Naive thymus-derived CD4-positive, alpha-beta T cell (primary cell): ENCODE measurements around the gene ASTL. TPM values are rescaled to one million over a fixed set of nuclear protein-coding genes. Genes with fewer than 3 reads are reported as not detected.
A peak's percentile ranks its signal among the peaks of the same experiment; 100 is the strongest.

Source experiments
- ATAC-seq: fragments of 150-1000 bp; cut with Tn5 transposase; 2 replicates; pipeline ENCODE4 v1.10.0; 2021; ENCODE audit warnings: mild to moderate bottlenecking, moderate library complexity
- CTCF ChIA-PET: fragments of 350-600 bp; sonication (Branson Sonifier 250); formaldehyde crosslinking; loops from one replicate; lab custom pipeline; 2021; ENCODE audit warnings: antibody characterized with exemption; lab: Charles Lee
- POLR2A ChIA-PET: fragments of 350-600 bp; sonication (Branson Sonifier 250); formaldehyde crosslinking; loops from one replicate; lab custom pipeline; 2021; ENCODE audit warnings: antibody characterized with exemption, inconsistent platforms; lab: Charles Lee
- DNase-seq, 9 donors: peaks; one replicate each; pipeline versions ENCODE4 v3.0.0 to v3.0.0-alpha.2; 2020 to 2022; ENCODE audit warnings: mixed read lengths in 1 of 9
- H3K27ac ChIP-seq: one replicate; pipeline ENCODE4 v1.7.0; 2013; ENCODE audit warnings: mild to moderate bottlenecking, low read depth, low read length, moderate library complexity
- H3K27me3 ChIP-seq, 2 donors: one replicate each; pipeline ENCODE4 v1.7.0; 2013; ENCODE audit warnings: low read length in 2 of 2, mild to moderate bottlenecking in 2 of 2, moderate library complexity in 2 of 2; ENCODE audit not compliant: control insufficient read depth in 2 of 2, insufficient read depth in 2 of 2
- H3K36me3 ChIP-seq, 3 experiments: 1 replicate in 2 of 3; 2 replicates in 1 of 3; pipeline ENCODE4 v1.7.0; 2013; ENCODE audit warnings: low read length in 3 of 3, mild to moderate bottlenecking in 3 of 3, moderate library complexity in 1 of 3; ENCODE audit not compliant: insufficient read depth in 3 of 3, control insufficient read depth in 2 of 3
- H3K4me1 ChIP-seq, 2 donors: one replicate each; pipeline ENCODE4 v1.7.0; 2013; ENCODE audit warnings: low read length in 2 of 2, mild to moderate bottlenecking in 2 of 2, moderate library complexity in 1 of 2; ENCODE audit not compliant: control insufficient read depth in 2 of 2, insufficient read depth in 2 of 2
- H3K4me3 ChIP-seq: 2 replicates; pipeline ENCODE4 v1.7.0; 2013; ENCODE audit warnings: mild to moderate bottlenecking, low read length
- H3K9me3 ChIP-seq, 3 experiments: 1 replicate in 2 of 3; 2 replicates in 1 of 3; pipeline ENCODE4 v1.7.0; 2013; ENCODE audit warnings: low read length in 3 of 3; ENCODE audit not compliant: control insufficient read depth in 2 of 3
- H3K27ac Mint-ChIP-seq, 9 donors: one replicate each; pipeline ENCODE4 v1.8.0; 2020 to 2022; ENCODE audit warnings: mixed read lengths in 9 of 9, mild to moderate bottlenecking in 8 of 9, moderate library complexity in 5 of 9, inconsistent platforms in 2 of 9
- H3K27me3 Mint-ChIP-seq, 5 donors: one replicate each; pipeline ENCODE4 v1.8.0; 2021 to 2022; ENCODE audit warnings: mixed read lengths in 5 of 5, mild to moderate bottlenecking in 1 of 5
- H3K36me3 Mint-ChIP-seq, 5 donors: one replicate each; pipeline ENCODE4 v1.8.0; 2020 to 2022; ENCODE audit warnings: mixed read lengths in 5 of 5, mild to moderate bottlenecking in 3 of 5, inconsistent platforms in 1 of 5
- H3K4me1 Mint-ChIP-seq, 7 donors: one replicate each; pipeline ENCODE4 v1.8.0; 2020 to 2022; ENCODE audit warnings: mixed read lengths in 7 of 7, mild to moderate bottlenecking in 3 of 7, inconsistent platforms in 1 of 7
- H3K4me3 Mint-ChIP-seq, 10 donors: one replicate each; pipeline ENCODE4 v1.8.0; 2020 to 2022; ENCODE audit warnings: mild to moderate bottlenecking in 10 of 10, mixed read lengths in 10 of 10, moderate library complexity in 6 of 10, inconsistent platforms in 2 of 10
- H3K9me3 Mint-ChIP-seq, 11 donors: one replicate each; pipeline ENCODE4 v1.8.0; 2020 to 2022; ENCODE audit warnings: mixed read lengths in 11 of 11, mild to moderate bottlenecking in 4 of 11, inconsistent platforms in 1 of 11, moderate library complexity in 1 of 11
- intact Hi-C, 2 donors: fragments of 100-400 bp; cut with micrococcal nuclease; formaldehyde crosslinking; loops; one replicate each; pipeline ENCODE4 v1.15.1; 2023
- polyA plus RNA-seq, 2 donors: library from polyadenylated mRNA; unstranded; fragments of 300-500 nt; fragmentation: Illumina TruSeq; gene quantifications; one replicate each; pipeline ENCODE4 v1.2.3, GENCODE V29; 2021
- total RNA-seq, 6 experiments: library from RNA in 5 of 6; stranded (reverse) in 5 of 6; gene quantifications; 1 replicate in 5 of 6; 2 replicates in 1 of 6; pipeline ENCODE4 v1.2.3 and lab custom pipeline; 2021 to 2026

The ASTL gene
- total and polyA plus RNA-seq, 7 experiments from 2014 or later, result 0.19 to 7.5 (median 0.79) TPM; not detected in 1

GRCh38 chr2:96145036-96145847, 6.9 kb upstream of the ASTL start, which contains the start of gene DUSP2:
Gene DUSP2, minus strand, starts transcription at chr2:96145440. Its CDS starts 86 bp downstream, at chr2:96145354.
- Histone ChIP-seq H3K4me1 (peaks cover 50 to 52% of the 10 kb centered on the region in 2 donors), H3K9me3 (no peaks in the 10 kb centered on the region), H3K36me3 (peaks cover 0 to 14% (median 0%) of the 10 kb centered on the region in 3 experiments), H3K4me3 (peak within 1 kb of the TSS; percentile 69), H3K27ac (peak within 1 kb of the TSS; percentile 99), H3K27me3 (no peaks in the 10 kb centered on the region)
- intact Hi-C loops, result loop anchor here (1.0 to 5.0 kb wide), 9 partner anchors 19 to 817 kb away; partner anchors contain the start of genes ADRA2B (in 1 of the 2), CNNM3 (in 1 of the 2), CNNM4 (in 1 of the 2) and KANSL3 (in 1 of the 2)
- peaks cover 0 to 11% (median 0%) of the 10 kb centered on the region in 5 donors for H3K36me3 Mint-ChIP-seq
- H3K27me3 Mint-ChIP-seq, result no peaks in the 10 kb centered on the region
- peak; percentile 79 to 97 (median 83) for DNase-seq
- H3K27ac Mint-ChIP-seq, result peak within 1 kb of the TSS; percentile 96 to 100 (median 99)
- peak within 1 kb of the TSS; percentile 90 to 98 (median 95) for H3K4me3 Mint-ChIP-seq
- ChIA-PET POLR2A (interaction anchor here (0.6 to 11.9 kb wide), 10 partner anchors 10 to 394 kb away, joined by 3 to 106 read pairs (median 4); partner anchors contain the start of genes CIAO1, STARD7 and TMEM127), CTCF (interaction anchor here (2.4 to 15.4 kb wide), 3 partner anchors 18 to 29 kb away, joined by 8 to 401 read pairs (median 10); no protein-coding TSS in a partner anchor)
- H3K9me3 Mint-ChIP-seq, result peaks cover 0 to 10% (median 0%) of the 10 kb centered on the region in 11 donors
- H3K4me1 Mint-ChIP-seq, result peaks cover 35 to 69% (median 62%) of the 10 kb centered on the region in 7 donors
- peak; percentile 61 for ATAC-seq

- Mint-ChIP-seq H3K36me3 (peaks cover 0 to 11% (median 0%) of the 10 kb centered on the region in 5 donors), H3K9me3 (peaks cover 0 to 10% (median 0%) of the 10 kb centered on the region in 11 donors), H3K4me3 (peak overlapping the region; percentile 90 to 98 (median 95)), H3K4me1 (peaks cover 35 to 67% (median 60%) of the 10 kb centered on the region in 7 donors), H3K27ac (peak overlapping the region; percentile 78 to 100 (median 96)), H3K27me3 (no peaks in the 10 kb centered on the region)
- POLR2A ChIA-PET, result interaction anchor here (0.6 to 11.9 kb wide), 6 partner anchors 11 to 394 kb away, joined by 3 to 106 read pairs (median 32); partner anchors contain the start of genes CIAO1 and TMEM127
- CTCF ChIA-PET, result interaction anchor here (2.4 to 15.4 kb wide), 3 partner anchors 20 to 36 kb away, joined by 8 to 401 read pairs (median 10); no protein-coding TSS in a partner anchor
- H3K4me3 ChIP-seq, result peak overlapping the region; percentile 69
- intact Hi-C loops, result loop anchor here (1.0 to 5.0 kb wide), 10 partner anchors 20 to 818 kb away; partner anchors contain the start of genes ADRA2B (in 1 of the 2), CNNM3 (in 1 of the 2), CNNM4 (in 1 of the 2) and KANSL3 (in 1 of the 2)
- H3K4me1 ChIP-seq, result peaks cover 50 to 52% of the 10 kb centered on the region in 2 donors
- DNase-seq (peak in 7 of 9 donors; percentile 43 to 70 (median 53)), ATAC-seq (no peak)
- no peaks in the 10 kb centered on the region for H3K9me3 ChIP-seq
- no peaks in the 10 kb centered on the region for H3K27me3 ChIP-seq
- peak overlapping the region; percentile 99 for H3K27ac ChIP-seq
- peaks cover 0 to 14% (median 0%) of the 10 kb centered on the region in 3 experiments for H3K36me3 ChIP-seq
Measured at GRCh38 chr2:96144481-96145035, 6.3 kb upstream of the ASTL start.

GRCh38 chr2:96143848-96144480, 5.7 kb upstream of the ASTL start:
- Histone ChIP-seq H3K36me3 (peaks cover 0 to 14% (median 0%) of the 10 kb centered on the region in 3 experiments), H3K9me3 (no peaks in the 10 kb centered on the region), H3K27ac (peak overlapping the region; percentile 99), H3K4me3 (peak overlapping the region; percentile 69), H3K27me3 (no peaks in the 10 kb centered on the region), H3K4me1 (peaks cover 46 to 49% of the 10 kb centered on the region in 2 donors)
- peak overlapping the region; percentile 90 to 98 (median 95) for H3K4me3 Mint-ChIP-seq
- H3K27me3 Mint-ChIP-seq, result no peaks in the 10 kb centered on the region
- POLR2A ChIA-PET, result interaction anchor here (1.2 to 11.9 kb wide), 5 partner anchors 14 to 395 kb away, joined by 3 to 106 read pairs (median 60); partner anchors contain the start of gene CIAO1
- intact Hi-C loops, result loop anchor here (1.0 to 2.0 kb wide), 3 partner anchors 27 to 161 kb away; partner anchors contain the start of genes ADRA2B (in 1 of the 2) and SNRNP200 (in 1 of the 2)
- ATAC-seq (no peak), DNase-seq (peak in 8 of 9 donors; percentile 45 to 69 (median 59))
- peak overlapping the region; percentile 78 to 100 (median 96) for H3K27ac Mint-ChIP-seq
- H3K4me1 Mint-ChIP-seq, result peaks cover 35 to 63% (median 58%) of the 10 kb centered on the region in 7 donors
- CTCF ChIA-PET, result interaction anchor here (1.8 to 15.4 kb wide), 4 partner anchors 20 to 151 kb away, joined by 4 to 401 read pairs (median 9); no protein-coding TSS in a partner anchor
- H3K9me3 Mint-ChIP-seq, result peaks cover 0 to 10% (median 0%) of the 10 kb centered on the region in 11 donors
- H3K36me3 Mint-ChIP-seq, result peaks cover 0 to 11% (median 0%) of the 10 kb centered on the region in 5 donors

GRCh38 chr2:96143231-96143847, 5.0 kb upstream of the ASTL start:
- H3K27me3 ChIP-seq, result no peaks in the 10 kb centered on the region
- H3K36me3 ChIP-seq, result peaks cover 0 to 14% (median 0%) of the 10 kb centered on the region in 3 experiments
- H3K9me3 ChIP-seq, result no peaks in the 10 kb centered on the region
- Mint-ChIP-seq H3K9me3 (peaks cover 0 to 8% (median 0%) of the 10 kb centered on the region in 11 donors), H3K4me3 (peak overlapping the region; percentile 90 to 98 (median 95)), H3K4me1 (peaks cover 32 to 57% (median 52%) of the 10 kb centered on the region in 7 donors), H3K27ac (peak overlapping the region; percentile 58 to 100 (median 96)), H3K27me3 (no peaks in the 10 kb centered on the region), H3K36me3 (peaks cover 0 to 11% (median 0%) of the 10 kb centered on the region in 5 donors)
- intact Hi-C loops, result no loop called here
- ChIA-PET CTCF (interaction anchor here (1.8 to 15.4 kb wide), 4 partner anchors 21 to 151 kb away, joined by 4 to 401 read pairs (median 9); no protein-coding TSS in a partner anchor), POLR2A (interaction anchor here (0.6 to 11.9 kb wide), 7 partner anchors 15 to 123 kb away, joined by 3 to 106 read pairs (median 17); partner anchors contain the start of gene CIAO1)
- peak overlapping the region; percentile 99 for H3K27ac ChIP-seq
- peak overlapping the region; percentile 69 for H3K4me3 ChIP-seq
- ATAC-seq (no peak), DNase-seq (peak in 3 of 9 donors; percentile 20 to 39 (median 24))
- peaks cover 42 to 48% of the 10 kb centered on the region in 2 donors for H3K4me1 ChIP-seq
